Forelimb muscle (tissue), 1 donor: ENCODE data around the gene PARVB. TPM values are rescaled to one million over a fixed set of nuclear protein-coding genes. Genes with fewer than 3 reads are reported as not detected.
"Not testable (repeated sequence)": the region's sequence is repeated elsewhere in the genome, so short reads cannot be mapped to it uniquely, and the experiment has no call there.

Experiments used
- DNase-seq: peaks from one replicate; pipeline ENCODE4 v3.0.0-alpha.2; 2013; ENCODE audit warnings: low read depth
- polyA plus RNA-seq: library from polyadenylated mRNA; unstranded; fragments of 120-200 nt; gene quantifications from one replicate; pipeline ENCODE4 v1.2.1, GENCODE V29; 2013; ENCODE audit not compliant: insufficient read length

PARVB gene
- polyA plus RNA-seq, 1 donor, result 45.9 TPM

GRCh38 chr22:44051961-44052360 lies 27.9 kb downstream of the PARVB start:
- DNase-seq, result no peak

DNA sequence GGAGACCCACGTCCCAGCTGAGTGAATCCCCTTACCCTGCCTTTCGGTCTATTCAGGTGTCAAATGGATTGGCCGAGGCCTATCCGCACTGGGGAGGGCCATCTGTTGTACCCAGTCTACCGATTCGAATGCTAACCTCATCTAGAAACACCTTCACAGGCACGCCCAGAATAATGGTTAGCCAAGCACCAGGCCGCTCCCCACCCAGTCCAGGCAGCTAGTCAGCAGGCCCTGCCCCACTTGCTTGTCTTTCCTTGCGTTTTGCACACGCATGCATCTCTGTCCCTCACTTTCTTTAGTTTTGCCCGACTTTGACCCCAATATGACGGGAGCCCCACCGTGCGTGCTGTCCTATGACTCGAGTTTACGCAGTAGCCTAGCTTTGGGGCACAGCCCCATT lies 31.7 kb downstream of the PARVB start:
- no peak for DNase-seq

DNA sequence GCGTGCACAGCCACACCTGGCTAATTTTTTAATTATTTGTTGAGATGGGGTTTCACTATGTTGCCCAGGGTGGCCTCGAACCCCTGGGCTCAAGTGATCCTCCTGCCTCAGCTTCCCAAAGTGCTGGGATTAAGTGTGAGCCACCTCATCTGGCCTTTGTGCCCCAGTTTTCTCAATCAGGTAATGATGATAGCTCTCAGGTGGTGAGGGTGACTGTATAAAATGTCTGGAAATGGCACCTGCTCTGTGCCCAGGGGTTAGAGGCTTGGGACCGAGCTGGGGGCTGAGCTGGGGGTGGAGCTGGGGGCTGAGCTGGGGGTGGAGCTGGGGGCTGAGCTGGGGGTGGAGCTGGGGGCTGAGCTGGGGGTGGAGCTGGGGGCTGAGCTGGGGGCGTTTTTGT lies 32.5 kb downstream of the PARVB start:
- DNase-seq, result not testable (repeated sequence)

DNA sequence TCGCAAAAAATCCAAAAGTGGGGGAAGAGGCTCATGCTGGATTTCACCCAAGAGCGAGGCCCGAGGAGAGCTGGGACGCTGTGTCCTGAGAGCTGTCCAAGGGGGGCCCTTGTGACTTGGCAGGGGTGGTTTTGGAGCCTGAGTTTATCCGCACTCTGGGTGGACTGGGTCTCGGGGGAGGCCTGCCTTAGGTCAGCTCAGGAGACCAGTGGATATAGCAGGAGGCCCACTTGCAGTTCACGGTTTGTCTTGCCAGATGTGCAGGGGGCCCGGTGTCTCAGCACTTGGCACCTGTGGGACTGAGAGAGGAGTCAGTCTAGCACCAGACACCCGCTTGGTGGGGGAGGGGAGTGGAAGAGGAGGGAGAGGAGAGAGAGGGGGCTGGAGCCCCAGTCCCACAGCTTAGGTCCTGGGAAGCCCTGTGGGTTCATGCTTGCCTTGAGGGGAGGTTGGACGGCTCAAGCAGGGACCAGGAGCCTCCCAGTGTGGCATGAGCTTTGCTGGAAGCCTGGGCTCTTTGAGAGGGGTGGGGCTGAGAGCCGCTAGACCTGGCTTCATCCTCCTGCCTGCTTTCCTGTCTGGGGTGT lies 33.4 kb downstream of the PARVB start:
- DNase-seq, result no peak

DNA sequence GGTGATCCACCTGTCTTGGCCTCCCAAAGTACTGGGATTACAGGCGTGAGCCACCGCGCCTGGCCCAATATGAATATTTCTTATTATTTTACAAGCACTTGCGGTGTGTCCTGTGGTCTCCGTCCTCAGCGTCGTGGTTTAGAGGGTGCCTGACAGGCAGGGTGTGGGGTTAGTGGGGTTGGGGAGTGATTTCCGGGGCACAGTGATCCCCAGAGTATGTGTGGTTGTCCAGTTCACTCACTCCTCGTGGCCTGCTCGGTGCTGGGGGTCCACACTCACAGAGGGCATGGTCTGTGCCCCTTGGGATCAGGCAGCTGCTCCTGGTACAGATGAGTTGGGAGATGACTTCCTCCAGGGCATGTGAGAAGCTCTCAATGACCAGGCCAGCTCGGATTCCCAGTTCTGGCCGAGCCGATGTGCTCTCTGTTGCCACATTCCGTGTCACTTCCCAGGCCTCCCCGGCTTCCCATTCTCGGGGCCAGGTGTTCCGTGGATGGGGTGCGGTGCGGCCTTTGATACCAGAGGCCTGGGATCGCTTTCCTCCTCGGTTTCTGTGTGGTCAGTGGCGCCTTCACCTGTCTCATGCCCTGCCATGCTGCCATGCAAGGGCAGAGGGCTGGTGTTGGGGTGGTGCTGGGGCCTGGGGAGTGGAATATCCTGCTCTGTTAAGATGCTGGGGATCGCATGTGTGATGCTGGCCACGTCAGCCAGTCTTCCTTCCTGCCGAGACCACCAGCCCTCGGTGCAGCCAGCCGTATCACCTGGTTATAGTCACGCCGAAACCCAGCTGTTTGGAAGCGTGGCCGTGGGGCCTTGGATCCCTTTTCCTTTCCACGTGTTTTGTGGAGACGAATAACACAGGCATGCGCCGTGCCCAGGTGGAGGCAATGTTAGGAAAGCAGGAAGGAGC lies 39.6 kb downstream of the PARVB start:
- no peak for DNase-seq

DNA sequence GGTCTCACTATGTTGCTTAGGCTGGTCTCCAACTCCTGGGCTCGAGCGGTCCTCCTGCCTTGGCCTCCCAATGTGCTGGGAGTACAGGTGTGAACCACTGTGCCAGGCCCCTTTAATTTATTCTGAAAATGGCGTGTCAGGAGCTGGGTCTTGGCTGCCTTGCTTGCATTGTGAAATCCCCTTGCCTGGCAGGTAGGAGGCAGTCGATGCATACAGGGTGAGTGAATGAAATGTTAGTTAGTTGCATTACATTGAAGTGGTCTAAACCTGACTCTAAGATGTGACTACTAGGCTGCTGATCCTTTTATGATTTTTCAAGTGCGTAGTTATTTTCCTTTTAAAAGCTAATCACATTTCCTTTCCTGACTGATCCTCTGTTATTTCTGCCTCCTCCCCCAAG lies 42.9 kb downstream of the PARVB start:
- no peak for DNase-seq

GRCh38 chr22:44067901-44068300 lies 43.8 kb downstream of the PARVB start:
- DNase-seq, result no peak

GRCh38 chr22:44068422-44069191 lies 44.5 kb downstream of the PARVB start:
- DNase-seq, result no peak

DNA sequence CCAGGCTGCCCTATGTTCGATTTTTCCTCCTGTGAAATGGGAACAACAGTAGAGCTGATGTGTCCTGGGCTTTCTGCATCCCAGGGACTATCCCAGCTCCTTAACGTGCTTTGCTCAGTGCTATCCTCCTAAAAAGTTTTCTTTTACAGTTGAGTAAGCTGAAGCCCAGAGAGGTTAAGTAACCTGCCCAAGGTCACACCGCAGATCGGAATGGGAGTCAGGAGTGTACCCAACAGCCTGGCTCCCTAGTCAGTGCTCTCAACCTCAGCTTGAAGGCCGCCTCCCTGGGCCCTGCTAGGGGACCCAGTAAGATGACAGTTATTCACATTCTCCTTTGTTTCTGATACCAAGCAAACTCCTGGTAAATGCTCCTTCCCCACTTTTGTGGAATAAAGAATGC lies 45.9 kb downstream of the PARVB start:
- no peak for DNase-seq

- DNase-seq, result no peak
Observed at GRCh38 chr22:44071781-44072326, 47.8 kb downstream of the PARVB start.

DNA sequence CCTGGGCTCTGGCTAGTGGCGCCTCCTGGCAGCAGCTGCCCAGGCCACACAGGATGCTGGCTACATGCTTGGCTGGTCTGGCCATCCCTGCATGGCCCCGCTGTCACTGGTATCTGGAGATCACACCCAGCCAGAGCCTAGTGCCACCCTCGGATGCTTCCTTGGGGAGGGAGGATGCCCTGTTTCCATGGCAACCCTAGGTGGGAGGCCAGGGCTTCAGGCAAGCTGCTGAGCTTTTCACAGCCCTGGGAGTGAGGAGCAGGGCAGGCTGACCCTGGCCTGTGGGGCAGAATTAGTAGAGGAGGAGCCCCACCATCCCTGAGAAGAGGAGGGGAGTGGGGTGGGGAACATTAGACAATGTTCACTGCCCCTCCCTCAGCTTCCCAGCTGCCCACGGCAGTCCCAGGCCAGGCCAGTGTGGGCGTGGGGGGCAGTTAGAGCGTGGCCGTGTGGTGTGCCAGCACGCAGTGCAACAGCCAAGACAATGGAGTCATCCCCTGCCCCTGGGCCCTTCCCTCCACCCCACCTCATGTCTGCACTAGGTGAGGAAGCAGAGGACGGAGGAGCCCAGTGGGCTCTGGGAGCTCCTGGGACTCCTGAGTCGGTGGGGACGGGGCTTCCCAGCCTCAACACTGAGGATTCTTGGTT lies 50.4 kb downstream of the PARVB start:
- no peak for DNase-seq

DNA sequence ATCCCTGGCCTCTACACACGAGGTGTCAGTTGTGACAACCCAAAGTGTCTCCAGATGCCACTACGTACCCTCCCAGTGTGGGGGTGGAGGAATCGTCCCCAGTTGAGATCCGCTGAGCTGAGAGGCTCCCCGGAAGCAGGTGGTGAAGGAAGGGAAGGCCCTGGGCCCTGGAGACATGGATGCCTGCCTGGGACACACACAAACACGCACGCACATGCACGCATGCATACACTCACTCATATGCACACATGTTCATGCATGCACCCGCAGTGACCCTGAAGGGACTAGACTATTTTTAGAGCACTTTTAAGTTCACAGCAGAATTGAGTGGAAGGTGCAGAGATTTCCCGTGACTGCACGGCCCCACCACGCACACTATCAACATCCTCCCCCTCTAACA lies 50.9 kb downstream of the PARVB start:
- no peak for DNase-seq

DNA sequence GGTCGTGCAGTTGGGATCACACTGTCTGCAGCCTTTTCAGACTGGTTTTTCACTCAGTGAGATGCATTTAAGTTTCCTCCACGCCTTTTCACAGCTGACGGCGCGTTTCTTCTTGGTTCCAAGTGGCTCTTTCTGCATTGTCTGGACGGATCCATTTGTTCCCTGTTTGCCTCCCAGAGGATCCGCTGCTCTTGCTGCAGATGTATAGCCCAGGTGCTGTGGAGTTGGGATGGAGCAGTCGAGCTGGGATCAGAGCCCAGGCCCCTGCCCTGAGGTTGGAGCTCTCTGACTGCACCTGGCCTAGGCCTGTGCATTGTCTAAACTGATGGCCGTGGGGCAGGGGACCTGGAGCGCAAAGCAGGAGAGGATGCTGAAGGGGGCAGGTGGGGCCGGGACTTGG lies 51.6 kb downstream of the PARVB start:
- DNase-seq, result peak; percentile 41

DNA sequence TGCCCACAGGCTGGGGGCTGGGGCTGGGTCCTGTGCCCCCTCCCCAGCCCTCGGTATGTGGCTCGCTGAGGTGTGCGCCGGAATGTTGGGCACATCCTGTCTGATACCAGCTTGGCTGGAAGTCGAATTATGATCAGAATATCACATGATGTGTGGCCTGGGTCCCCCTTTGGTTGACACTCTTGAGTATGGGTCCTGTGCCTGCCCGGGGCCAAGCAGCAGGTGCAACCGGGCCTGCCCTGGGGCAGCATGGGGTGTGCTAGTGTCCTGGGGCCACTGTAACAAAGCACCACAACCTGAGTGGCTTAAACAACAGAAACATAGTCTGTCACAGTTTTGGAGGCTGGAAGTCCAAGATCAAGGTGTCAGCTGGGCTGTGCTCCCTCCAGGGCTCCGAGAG lies 52.7 kb downstream of the PARVB start:
- no peak for DNase-seq

DNA sequence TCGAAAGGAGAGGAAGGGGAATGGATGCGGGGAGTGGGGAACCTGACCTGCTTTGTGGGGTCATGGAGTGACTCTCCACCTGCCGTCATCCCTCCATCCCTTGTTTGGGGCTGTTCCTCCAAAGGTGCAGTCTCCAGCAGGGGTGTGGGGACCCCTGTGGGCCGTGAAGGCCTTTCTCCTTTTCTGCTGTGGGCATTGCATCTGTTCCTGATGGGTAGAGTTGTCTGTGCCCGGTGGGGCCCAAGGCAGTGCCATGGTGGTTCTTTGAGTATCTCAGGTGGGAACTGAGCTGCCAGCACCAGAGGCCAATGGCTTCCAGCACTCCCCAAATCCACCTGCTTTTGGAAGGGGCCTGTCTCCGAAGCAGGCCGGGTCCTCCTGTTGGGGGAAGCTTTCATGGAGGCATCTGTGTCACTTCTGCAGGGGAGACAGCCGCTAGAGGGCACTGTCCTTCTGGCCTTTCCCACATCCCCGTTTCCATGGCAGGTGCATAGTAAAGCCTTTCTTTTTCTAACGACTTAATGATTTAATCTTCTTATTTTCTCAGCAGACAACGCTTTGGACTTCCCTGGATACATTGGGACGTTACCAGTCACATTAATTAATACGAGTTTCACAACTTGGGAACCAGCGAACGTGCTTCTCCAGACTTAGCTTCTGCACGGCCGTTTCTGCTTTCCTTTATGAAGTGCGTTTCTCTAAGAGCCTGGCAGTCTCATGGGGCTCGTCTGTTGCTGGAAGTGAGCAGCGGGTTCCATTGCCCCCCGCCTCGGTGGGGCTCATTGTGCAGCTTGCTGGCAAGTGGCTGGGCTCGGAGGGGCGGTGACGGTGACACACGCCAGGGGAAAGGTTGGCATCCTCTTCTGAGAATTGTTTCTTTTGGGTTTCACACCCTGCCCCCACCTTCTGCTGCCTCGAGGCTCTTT lies 57.1 kb downstream of the PARVB start:
- DNase-seq, result peak; percentile 43

DNA sequence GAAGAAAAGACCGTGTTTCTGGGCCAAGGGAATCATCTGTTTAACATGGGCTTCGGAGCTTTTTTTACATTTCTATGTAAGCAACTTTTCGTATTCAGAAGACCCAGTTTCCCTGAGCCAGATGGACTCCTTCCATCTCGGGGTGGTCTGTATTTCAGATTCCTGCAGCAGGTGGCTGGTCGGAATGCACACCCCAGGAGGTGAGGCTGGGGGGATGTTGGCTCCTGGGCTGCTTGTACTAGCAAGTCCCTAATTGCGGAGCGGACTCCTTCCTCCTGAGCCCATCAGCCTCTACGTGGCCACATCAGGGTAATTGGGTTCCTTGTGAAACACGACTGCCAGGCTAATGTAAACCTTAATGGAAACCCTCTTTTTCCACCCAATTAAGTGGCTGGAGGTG lies 58.7 kb downstream of the PARVB start:
- no peak for DNase-seq

GRCh38 chr22:44084044-44084772 lies 60.1 kb downstream of the PARVB start:
- DNase-seq, result no peak

GRCh38 chr22:44085743-44086270 lies 61.7 kb downstream of the PARVB start:
- peak; percentile 28 for DNase-seq

DNA sequence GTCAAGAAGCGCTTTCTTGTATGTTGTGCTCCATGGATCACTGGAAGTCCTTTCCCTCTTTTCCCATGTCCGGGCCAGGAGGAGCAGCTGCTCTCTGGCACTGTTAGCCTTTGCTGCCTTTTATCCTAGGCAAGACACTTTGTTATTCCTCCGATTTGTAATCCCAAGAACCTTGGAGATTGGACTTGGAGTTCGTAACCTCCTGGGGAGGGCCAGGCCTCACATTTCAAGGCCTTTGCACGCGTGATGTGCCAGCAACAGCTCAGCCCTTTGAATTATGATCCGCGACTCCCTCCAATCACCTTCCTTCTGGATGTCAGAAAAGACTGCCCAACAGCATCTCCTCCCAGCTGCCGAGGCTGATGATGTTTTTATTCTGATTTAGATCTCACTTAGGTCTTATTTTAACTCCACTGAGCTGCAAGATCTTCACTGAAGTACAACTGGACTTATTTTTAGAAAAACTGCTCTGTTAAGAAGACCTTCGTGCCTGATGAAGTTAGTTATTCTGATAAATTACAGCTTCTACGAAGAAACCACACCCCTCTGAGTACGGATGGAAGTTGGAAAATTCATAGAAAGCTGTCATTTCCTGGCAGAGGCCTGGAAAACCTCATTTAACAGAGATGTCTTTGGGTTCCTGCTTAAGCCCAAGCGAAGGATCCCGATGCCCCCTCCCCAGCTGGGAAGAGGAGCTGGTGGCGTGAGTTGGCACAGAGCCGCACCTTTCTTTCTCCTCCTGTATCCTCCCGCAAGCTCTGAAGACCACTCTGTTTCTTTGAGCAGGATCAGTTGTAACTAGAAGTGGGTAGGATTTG lies 62.4 kb downstream of the PARVB start:
- peak; percentile 74 for DNase-seq
